ENCODE data around the gene ASPHD2. TPM values are rescaled to one million over a fixed set of nuclear protein-coding genes. Genes with fewer than 3 reads are reported as not detected.

Gene ASPHD2
- total RNA-seq, 1 experiment from 2014 or later, result 8.7 TPM

DNA sequence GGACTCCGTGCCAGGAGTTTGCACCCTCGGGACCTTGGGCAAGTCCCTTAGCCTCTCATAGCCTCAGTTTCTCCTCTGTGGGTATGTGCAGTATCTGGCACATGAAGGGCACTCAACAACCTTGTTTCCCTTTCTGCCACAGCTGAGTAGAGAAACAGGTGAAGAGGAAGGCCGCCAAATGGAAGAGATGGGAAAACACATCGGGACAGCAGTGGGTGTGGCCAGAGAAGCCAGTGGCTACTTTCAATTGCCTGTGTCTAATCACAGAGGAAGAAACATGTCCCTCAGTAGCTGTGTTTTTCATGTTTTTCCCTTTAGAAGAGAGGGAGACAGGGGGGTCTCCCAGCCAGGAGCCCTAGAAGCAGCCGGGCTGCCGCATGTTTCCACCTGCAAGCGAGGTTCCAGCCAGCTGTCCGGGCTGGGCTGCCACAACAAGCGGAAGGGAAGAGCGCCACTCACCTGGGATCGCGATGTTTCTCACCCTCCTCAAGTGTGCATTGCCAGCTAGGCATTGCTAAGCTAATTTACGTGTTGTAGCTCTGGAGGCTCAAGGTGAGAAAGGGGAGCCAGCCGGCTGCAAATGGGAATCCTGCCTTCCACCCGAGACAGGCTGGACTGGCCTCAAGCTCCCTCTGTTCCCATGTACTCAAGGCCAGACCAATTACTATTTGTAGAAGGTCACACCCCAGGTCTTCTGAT lies 16.7 kb downstream of the ASPHD2 start:
- no peak for DNase-seq (ENCODE audit: low read depth)

DNA sequence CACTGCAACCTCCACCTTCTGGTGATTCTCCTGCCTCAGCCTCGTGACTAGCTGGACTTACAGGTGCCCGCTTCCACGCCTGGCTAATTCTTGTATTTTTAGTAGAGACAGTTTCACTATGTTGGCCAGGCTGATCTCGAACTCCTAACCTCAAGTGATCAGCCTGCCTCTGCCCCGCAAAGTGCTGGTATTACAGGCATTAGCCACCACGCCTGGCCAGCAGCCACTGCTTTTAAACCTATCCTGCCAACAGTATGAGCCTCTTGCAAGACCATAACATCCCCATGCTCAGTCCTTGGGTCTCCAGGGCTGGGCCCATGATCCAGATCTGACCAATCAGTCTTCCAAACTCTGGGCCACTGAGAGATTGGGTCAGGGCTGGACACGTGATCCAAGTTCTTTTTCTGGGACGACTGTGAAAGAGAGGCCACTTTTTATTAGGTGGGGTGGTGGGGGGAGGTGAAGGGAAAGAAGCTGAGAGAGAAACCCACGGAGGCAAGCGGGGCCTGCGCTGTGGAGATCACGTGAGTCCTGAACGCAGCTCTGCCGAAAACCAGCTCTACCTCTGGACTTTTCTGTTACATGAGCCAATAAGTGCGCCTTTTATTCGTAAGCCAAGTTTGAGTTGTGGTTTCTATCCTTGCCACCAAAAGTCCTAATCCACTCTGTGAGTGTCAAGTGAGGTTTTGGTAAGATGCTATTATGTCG lies 17.9 kb downstream of the ASPHD2 start:
- DNase-seq (ENCODE audit: low read depth), result no peak

DNA sequence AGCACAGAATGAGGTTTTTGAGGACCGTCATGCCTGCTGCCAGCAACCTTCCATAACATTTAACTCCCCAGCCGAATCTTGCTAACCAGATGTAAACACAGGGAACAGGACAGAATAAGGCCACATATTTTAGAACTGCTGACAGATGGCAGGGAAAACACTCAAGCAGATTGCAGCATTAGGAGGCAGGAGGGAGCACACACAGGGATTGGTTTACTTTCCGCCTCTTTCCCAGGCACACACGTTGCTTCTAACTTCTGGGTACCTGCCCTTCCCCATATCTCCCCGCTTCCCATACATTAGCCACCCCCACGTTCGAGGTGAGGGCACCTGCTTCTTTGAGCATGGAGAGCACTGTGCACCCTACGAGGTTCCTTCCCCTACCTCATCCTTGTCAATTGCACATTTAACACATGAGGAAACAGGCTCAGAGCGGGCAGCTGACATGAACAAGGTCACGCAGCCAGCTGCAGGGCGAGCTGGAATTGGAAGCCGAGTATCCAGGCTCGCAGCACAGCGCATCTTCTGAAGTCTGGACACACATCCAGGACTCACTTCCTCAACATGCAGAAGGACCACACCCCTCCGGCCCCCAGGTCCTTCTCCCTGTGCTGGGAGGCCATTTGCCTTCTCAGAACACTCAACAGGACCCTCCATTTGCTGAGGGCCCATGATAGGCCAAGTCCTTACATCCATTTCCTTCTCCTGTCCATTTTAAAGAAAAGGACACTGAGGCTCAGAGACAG lies 18.7 kb downstream of the ASPHD2 start:
- no peak for DNase-seq (ENCODE audit: low read depth)

DNA sequence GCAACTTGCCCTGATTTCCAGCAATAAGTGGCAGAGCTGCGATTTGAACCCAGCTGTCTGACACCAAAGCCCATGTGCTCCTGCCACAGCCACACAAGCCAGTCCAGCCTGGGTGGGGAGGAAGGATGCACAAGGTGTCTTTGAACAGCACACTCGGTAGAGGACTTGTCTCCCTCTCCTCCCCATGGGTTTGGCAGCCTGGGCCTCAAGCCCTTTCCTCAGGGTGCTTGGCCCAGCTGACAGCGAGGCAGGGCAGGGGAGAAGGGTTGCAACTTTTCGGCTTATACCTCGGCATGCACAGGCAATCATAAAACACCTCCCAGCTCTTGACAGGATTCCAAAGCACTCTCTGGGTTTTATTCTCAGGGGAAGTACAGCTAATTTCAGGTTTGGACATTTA lies 19.3 kb downstream of the ASPHD2 start:
- no peak for DNase-seq (ENCODE audit: low read depth)

DNA sequence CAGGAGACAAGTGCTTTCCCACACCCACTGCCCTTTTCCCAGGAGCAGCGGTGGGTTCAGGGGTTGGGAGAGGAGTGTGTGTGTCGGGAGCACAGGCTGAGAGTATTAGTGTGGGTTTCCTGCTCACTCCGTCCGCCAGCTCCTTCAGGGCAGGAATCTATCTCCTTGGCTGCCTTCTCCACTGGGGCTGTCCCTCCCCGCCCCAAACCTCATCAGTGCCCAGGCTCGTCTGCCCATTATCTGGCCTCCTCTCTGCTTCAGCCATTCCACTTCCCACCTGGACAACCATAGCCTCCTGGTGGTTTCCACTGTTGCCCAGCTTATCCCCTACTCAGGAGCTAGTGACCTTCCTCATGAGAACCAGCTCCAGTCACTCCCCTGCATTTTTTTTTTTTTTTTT lies 19.9 kb downstream of the ASPHD2 start:
- DNase-seq (ENCODE audit: low read depth), result no peak

DNA sequence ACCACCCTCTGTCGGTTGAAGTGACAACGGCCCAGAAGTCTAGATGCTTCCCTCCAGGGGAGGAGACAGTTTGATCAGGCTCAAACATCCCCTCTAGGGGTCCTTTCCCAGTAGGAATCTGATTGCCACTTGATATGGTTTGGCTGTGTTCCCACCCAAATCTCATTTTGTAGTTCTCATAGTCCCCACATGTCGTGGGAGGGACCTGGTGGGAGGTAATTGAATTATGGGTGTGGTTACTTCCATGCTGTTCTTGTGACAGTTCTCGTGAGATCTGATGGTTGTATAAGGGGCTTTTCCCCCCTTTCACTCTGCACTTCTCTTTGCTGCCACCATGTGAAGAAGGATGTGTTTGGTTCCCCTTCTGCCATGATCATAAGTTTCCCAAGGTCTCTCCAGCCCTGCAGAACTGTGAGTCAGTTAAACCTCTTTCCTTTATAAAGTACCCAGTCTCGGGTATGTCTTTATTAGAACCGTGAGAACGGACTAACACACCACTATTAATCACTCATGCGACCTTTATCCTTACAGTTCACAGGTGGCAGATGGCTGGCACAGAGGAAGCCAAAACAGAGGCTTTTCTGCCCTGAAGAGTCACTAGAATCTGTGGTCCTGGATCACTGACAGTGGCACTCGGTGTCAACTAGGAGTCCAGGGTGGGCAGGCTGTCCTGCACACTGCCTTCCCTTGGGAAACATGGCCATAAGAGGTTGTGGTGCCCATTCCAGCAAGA lies 21.6 kb downstream of the ASPHD2 start:
- no peak for DNase-seq (ENCODE audit: low read depth)

DNA sequence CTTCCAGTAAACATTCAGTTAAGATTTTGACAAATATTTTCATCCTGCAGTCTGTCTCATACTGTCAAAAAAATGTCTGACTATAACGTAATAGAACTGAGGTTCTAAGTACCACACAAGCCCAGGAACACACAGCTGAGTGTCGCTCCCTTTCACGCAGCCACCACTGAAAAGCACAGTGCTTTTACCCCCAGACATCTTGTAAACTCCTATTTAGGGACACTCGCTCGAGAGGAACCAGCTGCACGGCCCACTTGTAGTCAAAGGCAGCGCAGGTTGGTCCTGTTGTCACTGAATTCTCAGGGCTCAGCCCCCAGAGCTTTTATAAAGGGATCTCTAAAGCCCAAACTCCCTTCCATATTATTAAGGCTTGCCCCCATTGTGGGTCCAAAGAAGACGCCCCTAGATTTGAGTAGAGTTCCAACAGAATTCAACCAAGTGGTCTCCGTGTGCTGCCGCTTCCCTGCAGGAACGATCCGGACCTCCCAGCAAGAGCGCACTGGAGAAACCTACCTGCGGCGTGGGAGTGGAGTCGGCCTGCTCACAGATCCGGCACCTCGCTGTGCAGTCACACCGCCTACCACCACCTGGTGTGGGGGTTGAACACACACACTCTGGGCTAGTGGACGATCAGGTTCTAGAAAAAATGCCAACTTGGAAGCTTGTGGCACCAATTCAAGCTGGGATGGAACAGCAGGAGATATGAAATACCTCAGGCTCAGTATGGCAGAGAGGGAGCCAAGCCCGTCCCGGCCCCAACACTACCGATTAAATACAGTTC lies 23.4 kb downstream of the ASPHD2 start:
- no peak for DNase-seq (ENCODE audit: low read depth)

DNA sequence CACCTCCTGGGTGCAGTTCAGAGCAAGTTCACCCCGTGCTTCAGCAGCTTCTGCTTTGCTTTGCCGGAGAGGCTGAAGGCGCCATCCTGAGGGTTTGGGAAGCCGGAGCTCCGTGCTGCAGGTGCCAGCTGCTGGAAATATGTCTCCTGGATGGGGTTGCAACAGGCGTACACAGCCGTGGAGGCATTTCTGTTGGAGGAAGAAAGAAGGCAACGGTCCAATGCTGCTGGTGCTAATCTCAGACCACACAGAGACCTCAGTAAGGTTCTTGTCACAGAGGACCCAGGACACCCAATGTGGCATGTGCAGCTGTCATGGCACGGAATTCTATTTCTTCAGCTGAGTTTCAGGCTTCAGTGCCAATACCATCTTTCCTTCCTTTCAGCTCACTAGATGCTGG lies 24.2 kb downstream of the ASPHD2 start:
- no peak for DNase-seq (ENCODE audit: low read depth)

DNA sequence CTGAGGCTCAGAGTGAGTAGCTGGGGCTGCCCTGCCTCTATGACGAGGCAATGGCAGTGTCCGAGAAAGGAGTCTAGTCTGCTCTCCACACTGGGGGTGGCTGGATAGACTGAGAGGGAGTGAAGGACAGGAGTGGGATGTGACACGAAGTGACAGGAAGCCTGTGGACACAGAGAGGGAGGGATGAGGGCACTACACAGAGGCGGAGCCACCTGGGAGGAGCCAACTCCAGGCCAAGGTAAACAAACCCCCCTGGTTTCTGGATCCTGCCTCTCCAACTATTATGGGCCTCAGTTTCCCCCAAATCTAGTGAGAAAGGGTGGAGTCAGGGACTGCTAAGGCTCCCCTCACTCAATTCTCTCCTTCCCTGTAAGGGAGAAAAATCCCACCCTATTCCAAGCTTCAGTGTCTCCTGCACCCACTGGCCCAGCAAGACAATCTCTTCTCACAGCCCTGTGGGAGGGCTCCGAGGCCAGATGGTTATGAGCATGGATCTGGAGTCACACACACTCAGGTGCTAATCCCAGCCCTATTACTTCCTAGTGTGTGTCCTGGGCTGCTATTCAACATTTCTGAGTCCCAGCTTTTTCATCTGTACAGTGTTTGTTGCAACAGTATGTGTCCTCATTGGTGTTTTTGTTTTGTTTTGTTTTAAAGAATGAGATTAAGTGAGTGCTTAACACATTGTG lies 24.9 kb downstream of the ASPHD2 start:
- DNase-seq (ENCODE audit: low read depth), result no peak

DNA sequence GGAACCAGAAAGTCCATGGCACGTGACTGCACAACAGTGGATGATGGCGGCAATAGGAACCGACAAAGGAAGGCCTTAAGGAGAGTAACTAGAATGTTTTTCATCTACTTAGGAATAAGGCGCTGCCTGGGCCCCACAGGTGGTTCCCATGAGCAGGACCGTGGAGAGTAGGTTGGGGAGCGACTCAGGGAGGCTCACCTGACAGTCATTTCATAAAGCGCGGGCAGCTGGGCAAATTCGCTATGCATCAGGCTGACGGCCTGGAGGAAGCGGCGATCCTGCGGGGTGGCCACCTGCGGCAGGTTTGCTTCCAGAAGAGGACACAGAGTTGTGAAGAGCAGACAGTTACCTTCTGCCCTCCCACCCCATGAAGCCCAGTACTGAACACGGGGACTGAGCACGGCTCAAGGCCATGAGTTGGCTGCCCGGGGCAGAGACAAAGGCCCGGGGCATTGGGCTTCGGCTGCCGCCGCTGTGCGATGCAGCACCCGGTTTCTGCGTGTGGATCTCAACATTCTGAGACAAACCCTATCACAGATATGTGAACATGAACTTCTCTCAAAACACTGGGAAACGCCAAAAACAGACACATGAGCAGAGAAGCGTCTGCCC lies 28.7 kb downstream of the ASPHD2 start:
- no peak for DNase-seq (ENCODE audit: low read depth)

DNA sequence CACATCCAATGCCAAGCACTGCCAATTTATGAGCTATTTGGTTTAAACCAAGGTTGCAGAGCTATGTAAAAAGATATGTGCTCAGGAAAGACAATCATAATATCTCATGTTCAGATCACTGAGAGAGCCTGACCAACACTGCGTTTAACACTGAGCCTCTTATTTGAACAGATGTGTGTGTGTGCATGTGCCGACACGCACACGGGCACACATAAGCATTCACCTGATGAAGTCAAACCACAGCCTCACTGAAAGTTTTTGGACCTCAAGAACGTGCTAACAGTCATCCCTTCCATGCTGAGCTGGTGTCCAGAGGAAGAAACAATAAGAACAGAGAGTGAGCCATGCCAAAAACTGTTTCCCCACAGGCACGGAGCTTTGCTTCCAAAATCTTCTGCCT lies 31.1 kb downstream of the ASPHD2 start:
- no peak for DNase-seq (ENCODE audit: low read depth)

DNA sequence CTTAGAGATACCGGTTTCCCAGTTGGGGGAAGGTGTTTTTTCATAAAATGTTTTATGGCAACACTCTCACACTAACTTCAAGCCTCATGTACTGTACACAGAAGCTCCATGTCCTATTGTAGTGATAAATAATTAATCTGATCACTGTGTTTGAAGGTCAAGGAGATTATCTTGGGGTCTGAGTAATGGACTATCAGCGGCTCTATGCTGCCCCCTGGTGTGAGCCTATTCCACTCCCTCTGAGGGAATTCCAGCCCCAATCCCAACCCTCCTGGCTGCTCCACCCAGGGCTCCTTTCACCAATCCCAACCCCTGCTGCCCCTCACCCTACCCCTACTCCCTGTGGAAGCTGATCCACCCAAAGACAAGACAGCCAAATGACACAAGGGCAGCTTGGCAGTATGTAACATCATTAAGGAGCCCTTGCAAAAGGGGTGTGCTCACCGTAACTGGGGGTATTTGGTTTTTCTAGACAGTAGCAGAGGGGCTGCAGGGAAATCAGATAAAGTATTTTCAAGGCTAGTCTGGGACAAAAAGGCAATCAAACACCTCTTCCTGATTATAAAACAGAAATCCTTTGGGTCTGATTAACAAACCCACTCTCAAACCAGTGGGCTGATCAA lies 32.2 kb downstream of the ASPHD2 start:
- peak; percentile 42 for DNase-seq (ENCODE audit: low read depth)

DNA sequence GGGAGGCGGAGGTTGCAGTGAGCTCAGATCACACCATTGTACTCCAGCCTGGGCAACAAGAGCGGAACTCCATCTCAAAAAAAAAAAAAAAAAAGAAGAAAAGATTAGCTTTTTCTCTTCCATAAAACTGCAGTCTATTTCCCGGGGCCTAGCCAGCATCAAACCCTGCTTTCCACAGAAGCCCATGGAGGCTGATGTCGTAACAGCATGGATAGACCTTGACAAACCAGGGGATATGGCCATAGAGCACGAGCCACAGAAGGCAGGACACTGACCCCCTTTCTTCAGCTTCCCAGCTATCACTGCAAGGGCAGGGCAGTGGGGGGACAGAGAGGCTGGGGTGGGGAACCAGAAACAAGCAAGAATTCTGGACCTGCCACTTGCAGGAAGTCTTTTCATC lies 33.0 kb downstream of the ASPHD2 start:
- no peak for DNase-seq (ENCODE audit: low read depth)

DNA sequence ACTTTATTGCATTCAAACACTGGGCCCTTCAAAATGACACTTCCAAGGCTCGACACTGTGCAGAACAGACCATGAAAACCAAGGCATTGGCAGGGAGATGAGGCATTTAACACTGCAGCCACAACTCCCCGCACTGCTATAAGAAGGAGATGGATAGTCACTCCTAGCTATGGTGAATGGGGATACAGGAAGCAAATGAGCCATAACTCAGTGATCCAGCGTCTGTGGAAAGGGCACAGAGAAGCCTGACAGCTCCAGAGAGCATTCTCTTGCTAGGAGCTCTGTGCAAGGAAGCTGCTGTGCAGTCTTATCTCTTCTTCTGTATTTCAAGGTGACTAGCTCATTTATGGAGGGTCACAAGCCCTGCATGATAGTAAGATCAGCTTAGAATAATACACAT lies 33.6 kb downstream of the ASPHD2 start:
- DNase-seq (ENCODE audit: low read depth), result no peak

DNA sequence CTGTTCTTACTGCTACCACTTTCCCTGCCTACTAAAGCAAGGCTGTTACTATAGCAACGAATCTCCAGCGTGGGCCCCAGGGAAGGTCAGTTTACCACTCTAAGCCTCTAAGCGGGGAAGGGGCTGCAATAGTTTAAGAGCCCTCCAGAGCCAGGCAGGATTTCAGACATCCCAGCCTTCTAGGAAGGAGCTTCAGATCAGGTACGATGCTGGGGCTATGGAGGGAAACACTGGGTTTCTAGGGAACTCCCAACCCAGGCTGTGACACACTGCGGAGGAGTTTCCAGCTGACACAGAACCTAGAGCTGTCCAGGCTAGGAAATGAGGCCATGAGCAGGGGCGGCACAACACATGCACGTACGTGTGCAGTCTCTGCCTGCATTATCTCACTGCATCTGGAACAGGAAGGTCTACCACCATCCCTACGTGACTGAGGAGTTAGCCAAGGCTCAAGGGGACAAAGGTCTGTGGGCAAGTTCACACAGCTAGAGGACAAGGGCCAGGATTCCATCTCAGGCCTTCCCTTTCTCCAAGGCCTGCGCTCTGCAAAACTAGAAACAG lies 34.1 kb downstream of the ASPHD2 start:
- no peak for DNase-seq (ENCODE audit: low read depth)

DNA sequence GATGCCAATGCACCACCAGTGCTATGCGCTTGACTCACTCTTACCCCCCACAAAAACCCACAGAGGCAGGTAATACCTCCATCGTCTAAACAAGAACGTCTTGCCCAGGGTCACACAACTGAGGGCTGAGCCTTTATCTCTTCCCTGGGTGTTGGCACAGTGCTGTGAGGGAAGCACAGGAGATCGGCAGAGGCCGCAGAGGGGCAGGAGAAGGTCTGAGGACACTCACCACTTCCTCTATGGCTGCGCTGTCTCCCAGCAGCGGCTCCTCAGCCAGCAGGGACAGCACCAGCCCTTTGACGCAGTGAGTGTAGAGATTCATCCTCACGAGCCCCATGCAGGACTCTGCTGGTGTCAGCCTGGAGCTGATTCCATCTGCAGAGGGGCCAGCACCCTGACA lies 34.6 kb downstream of the ASPHD2 start:
- no peak for DNase-seq (ENCODE audit: low read depth)

DNA sequence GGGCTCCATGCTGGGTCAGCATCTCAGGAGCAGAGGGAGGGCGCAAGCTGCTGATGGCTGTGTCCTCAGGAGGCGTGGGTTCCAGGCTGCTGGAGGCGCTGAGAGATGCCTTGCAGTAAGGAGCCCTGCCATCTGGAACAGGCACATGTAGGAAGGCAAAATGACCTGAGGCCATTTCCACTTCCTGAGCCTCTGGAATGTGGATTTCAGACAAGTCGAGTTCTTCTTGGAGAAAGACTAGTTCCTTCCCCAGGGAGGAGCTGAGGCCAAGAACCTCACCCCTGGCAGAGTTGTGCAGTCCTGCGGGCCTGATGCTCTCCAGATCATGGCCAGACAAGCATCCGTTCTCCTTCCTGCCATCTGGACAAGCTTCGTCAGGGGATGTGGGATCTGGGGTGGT lies 35.3 kb downstream of the ASPHD2 start:
- no peak for DNase-seq (ENCODE audit: low read depth)

DNA sequence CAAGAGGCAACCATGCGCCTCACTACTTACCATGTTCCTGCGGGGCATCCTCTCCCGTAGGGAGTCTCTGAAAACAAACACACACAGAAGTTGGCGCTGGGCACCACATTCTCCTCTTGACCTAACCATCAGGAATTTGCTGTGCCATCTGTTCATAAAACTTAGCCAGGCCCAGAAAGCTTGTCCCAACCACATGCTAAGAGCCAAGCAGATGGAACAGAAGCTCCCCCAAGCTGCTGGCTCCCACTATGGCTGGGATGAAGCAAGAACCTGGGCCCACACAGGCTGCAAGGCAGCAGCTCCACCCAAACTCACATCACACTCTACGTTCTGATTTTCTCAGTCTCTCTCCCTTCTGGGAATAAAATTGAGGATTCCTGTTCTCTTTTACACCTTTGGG lies 37.1 kb downstream of the ASPHD2 start:
- no peak for DNase-seq (ENCODE audit: low read depth)

DNA sequence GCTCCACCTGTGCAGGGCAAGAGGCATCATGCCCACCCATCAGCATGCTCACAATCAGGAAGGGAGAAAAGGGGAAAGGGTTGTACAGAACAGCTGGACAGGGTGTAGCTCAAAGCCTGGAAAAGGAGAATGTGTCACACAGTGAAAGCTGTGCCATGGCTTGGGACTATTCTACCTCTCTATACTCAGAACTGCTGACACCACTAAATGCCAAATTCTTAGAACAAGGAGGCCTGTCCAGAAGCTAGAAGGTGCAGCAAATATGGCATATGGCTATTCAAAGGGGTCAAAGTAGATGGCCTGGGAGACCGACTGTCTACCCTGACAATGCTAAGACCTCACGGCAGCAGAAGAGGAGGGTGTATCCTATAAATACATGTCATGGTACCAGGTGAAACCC lies 41.7 kb downstream of the ASPHD2 start:
- no peak for DNase-seq (ENCODE audit: low read depth)
